HCT116 (cell line): ENCODE measurements around the gene PGC. TPM values are rescaled to one million over a fixed set of nuclear protein-coding genes. Genes with fewer than 3 reads are reported as not detected.

Source experiments
- ATAC-seq: fragments of 200-7000 bp; cut with Tn5 transposase; 2 replicates; pipeline ENCODE4 v1.9.1; 2020; ENCODE audit warnings: mild to moderate bottlenecking, moderate library complexity
- BruUV-seq: library from RNA; stranded (reverse); fragments of 400-500 nt; replicated peaks from 2 replicates; lab custom pipeline; 2021; lab: Mats Ljungman, UMichigan
- CTCF ChIA-PET: fragments of 300-600 bp; sonication (Branson Sonifier 250); formaldehyde crosslinking; loops from one replicate; lab custom pipeline; 2021; ENCODE audit warnings: antibody characterized with exemption; lab: Charles Lee
- POLR2A ChIA-PET: fragments of 300-600, 350-600 bp; sonication (Branson Sonifier 250); formaldehyde crosslinking; loops from one replicate; lab custom pipeline; 2021; ENCODE audit warnings: antibody characterized with exemption; lab: Charles Lee
- RAD21 ChIA-PET, 2 experiments: fragments of 300-600 bp; sonication (Branson Sonifier 250); formaldehyde crosslinking; loops; one replicate each; lab custom pipeline; 2023; ENCODE audit warnings: low total read pairs in 2 of 2; ENCODE audit not compliant: uncharacterized antibody in 2 of 2, unreplicated experiment in 2 of 2, low non-redundant PET in 1 of 2; lab: Charles Lee
- DNase-seq: peaks from one replicate; pipeline ENCODE4 v3.0.0-alpha.2; 2010; ENCODE audit warnings: low read depth, low spot score
- H2AFZ ChIP-seq: fragments of 200-600 bp; shearing (Covaris generic), sonication (generic); 2 replicates; pipeline ENCODE4 v1.6.1; 2017; ENCODE audit warnings: low read depth, mixed run types, mixed read lengths, antibody characterized with exemption, low read length; ENCODE audit not compliant: poor library complexity, severe bottlenecking
- H3K27ac ChIP-seq: 2 replicates; pipeline ENCODE4 v1.5.1; 2012; ENCODE audit warnings: low read depth, low read length
- H3K27me3 ChIP-seq: fragments of 200-600 bp; sonication (generic); 2 replicates; pipeline ENCODE4 v1.6.1; 2016; ENCODE audit warnings: mixed run types, low read length, mixed read lengths; ENCODE audit not compliant: insufficient read depth
- H3K36me3 ChIP-seq, 2 experiments: fragments of 200-500 bp in 1 of 2; fragments of 200-600 bp in 1 of 2; sonication (Bioruptor generic) in 1 of 2; sonication (generic) in 1 of 2; 2 replicates each; pipeline versions ENCODE4 v1.5.1 to v1.6.1; 2014 to 2016; ENCODE audit warnings: low read length in 2 of 2, inconsistent platforms in 1 of 2, mixed read lengths in 1 of 2, mixed run types in 1 of 2; ENCODE audit not compliant: insufficient read depth in 2 of 2, control insufficient read depth in 1 of 2
- H3K4me1 ChIP-seq, 2 experiments: fragments of 200-600 bp in 1 of 2; sonication (generic) in 1 of 2; 2 replicates each; pipeline versions ENCODE4 v1.5.1 to v1.6.1; 2012 to 2017; ENCODE audit warnings: low read length in 2 of 2, inconsistent platforms in 1 of 2, mild to moderate bottlenecking in 1 of 2, mixed read lengths in 1 of 2, mixed run types in 1 of 2, moderate library complexity in 1 of 2; ENCODE audit not compliant: insufficient read depth in 2 of 2, control insufficient read depth in 1 of 2
- H3K4me2 ChIP-seq: fragments of 200-600 bp; sonication (generic); 2 replicates; pipeline ENCODE4 v1.6.1; 2017; ENCODE audit warnings: mixed run types, low read length, mixed read lengths
- H3K4me3 ChIP-seq, 2 experiments: fragments of 200-600 bp in 1 of 2; sonication (generic) in 1 of 2; replicated peaks in 1 of 2; 2 replicates each; pipeline ENCODE4 v1.5.1; 2011 to 2016; ENCODE audit warnings: low read length in 2 of 2, control low read depth in 1 of 2, low read depth in 1 of 2, mild to moderate bottlenecking in 1 of 2, mixed read lengths in 1 of 2, mixed run types in 1 of 2
- H3K79me2 ChIP-seq: fragments of 200-600 bp; sonication (generic); 2 replicates; pipeline ENCODE4 v1.6.1; 2017; ENCODE audit warnings: mild to moderate bottlenecking, mixed run types, low read length, moderate library complexity, mixed read lengths; ENCODE audit not compliant: insufficient read depth
- H3K9ac ChIP-seq: fragments of 200-600 bp; sonication (generic); 2 replicates; pipeline ENCODE4 v1.6.1; 2016; ENCODE audit warnings: low read length, mixed read lengths
- H3K9me2 ChIP-seq: fragments of 200-600 bp; sonication (generic), shearing (Covaris generic); 2 replicates; pipeline ENCODE4 v1.6.1; 2017; ENCODE audit warnings: mixed run types, mild to moderate bottlenecking, moderate library complexity; ENCODE audit not compliant: insufficient read depth
- H3K9me3 ChIP-seq, 2 experiments: fragments of 200-500 bp in 1 of 2; fragments of 200-600 bp in 1 of 2; sonication (Bioruptor generic) in 1 of 2; sonication (generic) in 1 of 2; 2 replicates each; pipeline ENCODE4 v1.6.1; 2014 to 2017; ENCODE audit warnings: low read length in 2 of 2, mixed read lengths in 2 of 2, inconsistent platforms in 1 of 2, low read depth in 1 of 2, mild to moderate bottlenecking in 1 of 2, mixed run types in 1 of 2, moderate library complexity in 1 of 2; ENCODE audit not compliant: control insufficient read depth in 1 of 2, insufficient read depth in 1 of 2
- H4K20me1 ChIP-seq: fragments of 200-600 bp; sonication (generic), shearing (Covaris generic); 2 replicates; pipeline ENCODE4 v1.6.1; 2017; ENCODE audit warnings: mixed run types, mild to moderate bottlenecking, moderate library complexity; ENCODE audit not compliant: insufficient read depth
- POLR2AphosphoS5 ChIP-seq: IDR thresholded peaks from 2 replicates; pipeline ENCODE4 v1.6.1; 2011; ENCODE audit warnings: mild to moderate bottlenecking, low read depth, low read length, moderate library complexity
- SP1 ChIP-seq: IDR thresholded peaks from 2 replicates; pipeline ENCODE4 v1.6.1; 2012; ENCODE audit warnings: low read depth
- SRF ChIP-seq: IDR thresholded peaks from 2 replicates; pipeline ENCODE4 v1.6.1; 2012; ENCODE audit warnings: low read depth
- intact Hi-C: fragments of 100-400 bp; cut with micrococcal nuclease; formaldehyde crosslinking; loops from 2 replicates; pipeline ENCODE4 v1.10.0; 2022
- total RNA-seq: library from RNA; stranded (reverse); gene quantifications from one replicate; pipeline ENCODE4 v1.2.1, GENCODE V29; 2021; ENCODE audit not compliant: unreplicated experiment

The PGC gene
- total RNA-seq, 1 experiment from 2014 or later, result 1.2 TPM

- ChIA-PET RAD21 (no interaction called here), POLR2A (interaction anchor here (0.7 kb wide), 1 partner anchor 263 kb away, joined by 3 read pairs; no protein-coding TSS in a partner anchor), CTCF (interaction anchor here (2.8 kb wide), 1 partner anchor 263 kb away, joined by 13 read pairs; no protein-coding TSS in a partner anchor)
- H3K4me1 ChIP-seq, result peaks cover 19 to 30% of the 10 kb centered on the region in 2 experiments
- H3K27me3 ChIP-seq, result no peaks in the 10 kb centered on the region
- peak overlapping the region; percentile 69 for H3K27ac ChIP-seq
- ATAC-seq (no peak), DNase-seq (no peak)
- no peaks in the 10 kb centered on the region for H3K9me2 ChIP-seq
- peak overlapping the region; percentile 99 for H3K4me2 ChIP-seq
- no peaks in the 10 kb centered on the region for H3K9me3 ChIP-seq
- no TSS peak for BruUV-seq
- peak overlapping the region; percentile 67 to 83 for H3K4me3 ChIP-seq
- no peak for TF ChIP-seq SRF
- peak; percentile 41; the same call in 1 of the 2 replicates for TF ChIP-seq POLR2AphosphoS5
- H3K36me3 ChIP-seq, result no peaks in the 10 kb centered on the region; a peak in 1 of 4 replicates
- intact Hi-C loops, result loop anchor here (10.0 kb wide), 2 partner anchors 383 to 433 kb away; partner anchors contain the start of gene MRPS10
- peak overlapping the region; percentile 61 for H2AFZ ChIP-seq
- H3K79me2 ChIP-seq, result no peaks in the 10 kb centered on the region
- peak overlapping the region; percentile 63 for H3K9ac ChIP-seq
- no peaks in the 10 kb centered on the region for H4K20me1 ChIP-seq
These were observed 34.2 kb upstream of the PGC start for GRCh38 chr6:41781366-41781730.

GRCh38 chr6:41780551-41781365 is 33.6 kb upstream of the PGC start, which contains the start of gene PRICKLE4:
Gene PRICKLE4 (plus strand): TSS chr6:41780782. CDS start chr6:41783474, 2,692 bp downstream.
- RAD21 ChIA-PET, result no interaction called here
- H3K79me2 ChIP-seq, result no peaks in the 10 kb centered on the region
- no TSS peak for BruUV-seq
- H3K9ac ChIP-seq, result peak within 1 kb of the TSS; percentile 68
- H3K4me3 ChIP-seq, result peak within 1 kb of the TSS; percentile 77 to 83
- H2AFZ ChIP-seq, result peak within 1 kb of the TSS; percentile 80
- H3K9me2 ChIP-seq, result no peaks in the 10 kb centered on the region
- H3K4me2 ChIP-seq, result peak within 1 kb of the TSS; percentile 99
- H3K9me3 ChIP-seq, result no peaks in the 10 kb centered on the region
- POLR2A ChIA-PET, result no interaction called here
- intact Hi-C loops, result loop anchor here (1.0 to 10.0 kb wide), 3 partner anchors 264 to 434 kb away; partner anchors contain the start of gene MRPS10
- TF ChIP-seq SP1 (no peak), POLR2AphosphoS5 (0 out of 2 replicates have a peak, but pooled peaks have one; percentile 20)
- TF ChIP-seq, all 23 proteins: peak for 1
- peak within 1 kb of the TSS; percentile 69 for H3K27ac ChIP-seq
- H3K4me1 ChIP-seq, result peaks cover 16 to 24% of the 10 kb centered on the region in 2 experiments
- DNase-seq (no peak), ATAC-seq (peak; percentile 21)
- H3K27me3 ChIP-seq, result no peaks in the 10 kb centered on the region
- CTCF ChIA-PET, result interaction anchor here (2.8 kb wide), 1 partner anchor 263 kb away, joined by 13 read pairs; no protein-coding TSS in a partner anchor
- no peaks in the 10 kb centered on the region; a peak in 1 of 4 replicates for H3K36me3 ChIP-seq
- H4K20me1 ChIP-seq, result no peaks in the 10 kb centered on the region
